GM19043 (cell line): Measurements from ENCODE around the gene METAP1.
"Not testable (repeated sequence)": the region's sequence is repeated elsewhere in the genome, so short reads cannot be mapped to it uniquely, and the experiment has no call there.

ENCODE experiments used
- ATAC-seq: cut with Tn5 transposase; IDR thresholded peaks from one replicate; pipeline ENCODE4 v1.9.1; 2021; ENCODE audit warnings: low read depth; ENCODE audit not compliant: unreplicated experiment

METAP1 gene

DNA sequence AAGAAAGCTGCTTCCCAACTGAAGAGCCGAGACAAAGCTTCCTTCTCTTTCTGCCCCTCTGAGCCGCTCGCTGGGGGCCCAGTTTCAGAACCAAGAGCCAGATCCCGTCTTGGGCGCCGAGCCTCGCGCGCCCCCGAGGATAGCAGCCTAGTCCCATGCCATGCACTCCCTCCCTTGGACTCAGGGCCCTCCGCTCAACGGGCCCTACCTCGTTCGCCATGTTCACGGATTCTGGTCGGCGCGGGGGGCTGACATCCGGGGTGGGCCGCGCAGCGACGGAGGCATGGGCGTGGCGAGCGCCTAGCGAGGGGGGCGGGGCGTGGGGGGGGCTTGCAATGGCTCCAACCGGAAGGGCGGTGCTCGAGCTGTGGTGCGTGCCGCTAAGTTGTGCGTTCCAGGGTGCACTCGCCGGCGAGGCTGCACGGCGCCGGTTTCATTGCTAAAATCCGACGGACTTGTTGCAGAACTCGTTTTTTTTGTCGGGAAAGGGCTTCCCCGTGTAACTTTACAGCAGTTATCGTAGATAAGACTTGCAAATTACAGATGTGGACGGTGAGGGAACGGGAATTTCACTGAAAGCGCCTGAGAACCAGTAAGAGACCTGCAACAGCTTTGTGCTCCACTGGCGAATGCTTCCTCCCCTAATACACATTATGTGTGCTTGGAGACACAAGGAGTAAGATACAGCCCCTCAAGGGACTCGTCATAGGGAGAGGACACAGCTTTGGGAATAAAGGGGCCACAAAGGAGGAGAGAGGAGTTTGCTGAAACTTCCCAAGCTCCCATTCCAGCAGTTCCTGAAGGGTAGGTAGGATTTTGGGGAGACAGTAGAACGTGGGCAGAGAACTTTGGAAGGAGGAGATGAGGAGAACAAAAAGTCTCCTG lies 93.2 kb downstream of the METAP1 start, which contains the start of gene ADH5:
Gene ADH5 (minus strand): TSS at position 308 of the 885 bp plus-strand sequence. CDS start 88 bp downstream, at position 220.
- ATAC-seq, result peak; percentile 86

DNA sequence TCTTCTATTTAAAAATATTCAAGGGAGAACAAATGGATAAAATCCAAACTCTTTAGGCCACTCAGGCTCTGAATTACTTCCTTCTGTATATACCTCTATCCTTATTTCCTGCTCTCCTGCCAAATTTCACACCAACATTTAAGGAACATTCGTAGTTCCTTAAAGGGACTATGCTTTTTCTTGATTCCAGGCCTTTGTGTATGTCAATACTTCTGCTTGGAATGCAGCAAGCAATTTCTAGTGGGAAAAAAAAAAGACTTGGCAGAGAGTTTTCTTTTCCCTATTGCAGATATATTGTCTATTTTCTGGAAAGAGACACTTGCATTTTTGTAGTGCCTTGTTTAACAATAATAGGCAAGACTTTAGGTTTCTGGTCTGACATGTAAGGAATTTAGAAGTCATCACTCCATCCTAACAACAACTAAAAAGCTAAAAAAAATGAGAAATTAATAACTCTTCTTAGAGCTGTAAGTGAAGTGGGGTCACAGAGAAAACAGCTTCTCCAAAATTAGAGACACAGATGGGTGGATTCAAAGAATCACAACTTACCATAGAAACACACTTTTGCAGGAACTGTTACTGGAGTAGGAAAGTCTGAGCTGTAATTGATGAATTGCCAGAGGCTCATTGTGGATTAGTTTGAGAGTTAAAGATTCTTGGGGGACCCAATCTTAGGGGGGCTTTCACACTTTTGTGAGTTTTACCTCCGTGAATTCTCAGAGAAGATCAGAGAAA lies 95.1 kb downstream of the METAP1 start:
- no peak for ATAC-seq

DNA sequence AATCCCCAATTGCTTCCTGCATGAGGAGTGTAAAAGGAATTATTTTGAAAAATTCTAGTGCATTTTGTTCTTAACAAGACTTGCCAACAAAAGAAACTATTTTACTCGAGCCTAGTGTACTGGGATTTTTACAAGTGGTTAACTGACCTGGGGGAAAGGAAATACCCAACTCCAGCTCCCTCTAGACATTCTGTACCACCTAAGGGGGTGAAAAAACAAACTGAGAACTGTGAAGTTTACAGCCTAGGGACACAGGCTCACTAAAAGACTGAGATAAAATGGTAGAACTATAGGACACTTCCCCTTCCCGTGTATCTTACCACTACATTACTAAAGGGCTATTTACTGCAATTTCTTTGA lies 95.7 kb downstream of the METAP1 start:
- no peak for ATAC-seq

DNA sequence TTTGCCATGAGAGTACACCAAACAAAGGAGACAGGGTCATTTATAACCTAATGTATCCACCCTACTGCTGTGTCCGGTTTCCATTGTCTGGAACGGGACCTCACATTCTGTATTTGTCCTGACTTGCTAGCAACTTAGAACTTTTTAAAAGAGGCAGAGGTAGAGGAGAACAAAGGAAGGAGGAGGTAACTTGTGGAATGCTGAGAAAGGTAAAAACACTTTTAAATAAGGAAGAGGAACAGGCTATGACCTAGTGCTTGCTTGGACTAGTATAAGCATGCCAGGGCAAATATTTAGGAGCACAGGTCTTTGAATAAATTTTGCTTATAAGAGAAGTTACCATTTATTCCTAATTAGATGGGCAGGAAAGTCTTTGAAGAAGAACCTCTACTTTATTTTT lies 96.3 kb downstream of the METAP1 start:
- not testable (repeated sequence) for ATAC-seq

DNA sequence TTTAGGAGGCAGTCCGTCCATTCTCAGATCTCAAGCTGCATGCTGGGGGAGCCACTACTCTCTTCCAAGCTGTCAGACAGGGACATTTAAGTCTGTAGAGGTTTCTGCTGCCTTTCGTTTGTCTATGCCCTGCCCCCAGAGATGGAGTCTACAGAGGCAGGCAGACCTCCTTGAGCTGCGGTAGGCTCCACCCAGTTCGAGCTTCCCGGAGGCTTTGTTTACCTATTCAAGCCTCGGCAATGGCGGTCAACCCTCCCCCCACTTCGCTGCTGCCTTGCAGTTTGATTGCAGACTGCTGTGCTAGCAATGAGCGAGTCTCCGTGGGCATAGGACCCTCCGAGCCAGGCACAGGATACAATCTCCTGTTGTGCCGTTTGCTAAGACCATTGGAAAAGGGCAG lies 103.8 kb downstream of the METAP1 start:
- no peak for ATAC-seq

DNA sequence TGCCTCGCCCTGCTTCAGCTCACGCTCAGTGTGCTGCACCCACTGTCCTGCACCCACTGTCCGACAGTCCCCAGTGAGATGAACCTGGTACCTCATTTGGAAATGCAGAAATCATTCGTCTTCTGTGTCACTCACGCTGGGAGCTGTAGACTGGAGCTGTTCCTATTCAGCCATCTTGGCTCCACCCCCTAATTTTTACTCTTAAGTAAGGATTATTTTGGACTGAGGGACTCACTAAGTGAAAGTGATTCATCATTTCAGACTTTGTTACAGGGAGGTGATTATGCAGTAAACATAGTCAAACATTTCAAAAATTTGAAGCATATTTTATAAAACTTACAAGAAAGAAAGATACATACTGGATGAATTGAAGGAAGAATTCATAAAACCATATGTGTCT lies 104.3 kb downstream of the METAP1 start:
- ATAC-seq, result not testable (repeated sequence)

DNA sequence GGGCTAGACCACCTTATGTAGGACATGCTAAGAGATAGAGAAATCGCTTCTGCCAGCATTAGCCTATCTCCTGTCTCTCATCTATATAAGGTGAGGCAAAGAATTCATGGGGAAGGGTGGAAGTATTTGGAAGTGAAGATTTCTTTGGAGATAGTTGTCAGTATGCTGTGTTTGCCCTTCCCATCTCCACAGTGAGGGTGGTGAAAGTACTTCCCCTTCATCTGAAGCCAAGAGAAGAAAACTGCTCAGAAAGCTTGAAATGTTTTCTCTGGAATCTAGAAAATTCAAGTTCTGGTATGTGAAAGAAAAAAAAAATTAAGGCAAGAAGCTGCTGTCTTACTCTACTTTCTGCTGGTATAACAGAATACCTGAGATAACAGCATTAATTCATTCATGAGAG lies 105.4 kb downstream of the METAP1 start:
- ATAC-seq, result no peak

DNA sequence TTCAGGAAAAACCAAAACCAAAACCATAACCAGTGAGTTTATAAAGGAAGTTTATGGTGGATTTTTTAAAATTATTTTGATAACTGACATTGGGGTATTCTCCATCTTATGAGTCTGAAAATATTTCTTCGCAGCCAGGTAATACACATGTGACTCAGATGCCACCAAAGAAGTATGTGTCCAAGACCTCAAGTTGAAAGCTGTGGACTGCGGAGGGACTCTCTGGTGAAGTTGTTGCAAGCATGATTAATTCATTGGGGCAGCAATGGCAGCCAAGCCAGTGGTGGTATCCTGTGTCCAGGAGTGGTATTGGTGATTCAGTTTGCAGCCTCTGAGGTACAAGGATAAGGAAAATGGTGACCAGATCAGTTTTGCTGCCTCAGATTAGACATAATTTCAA lies 107.1 kb downstream of the METAP1 start:
- ATAC-seq, result no peak

DNA sequence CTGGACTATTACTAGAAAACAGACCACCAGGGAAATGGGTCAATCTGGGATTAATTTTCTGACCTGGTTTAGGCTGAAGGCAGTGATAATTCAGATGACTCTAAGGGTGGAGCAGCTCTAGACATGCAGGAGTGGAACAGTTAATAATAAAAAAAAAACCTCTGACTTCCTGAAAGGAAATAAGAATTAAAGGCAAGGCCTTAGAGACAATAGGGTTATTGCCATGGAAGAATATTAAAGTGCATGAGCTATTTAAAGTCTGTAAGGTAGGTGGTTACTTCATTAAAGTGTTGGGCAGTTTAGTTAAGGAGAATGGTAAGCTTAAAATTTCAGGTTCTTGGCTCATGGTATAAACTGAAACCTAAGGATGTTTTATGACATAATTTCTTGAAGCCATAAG lies 107.6 kb downstream of the METAP1 start:
- no peak for ATAC-seq

DNA sequence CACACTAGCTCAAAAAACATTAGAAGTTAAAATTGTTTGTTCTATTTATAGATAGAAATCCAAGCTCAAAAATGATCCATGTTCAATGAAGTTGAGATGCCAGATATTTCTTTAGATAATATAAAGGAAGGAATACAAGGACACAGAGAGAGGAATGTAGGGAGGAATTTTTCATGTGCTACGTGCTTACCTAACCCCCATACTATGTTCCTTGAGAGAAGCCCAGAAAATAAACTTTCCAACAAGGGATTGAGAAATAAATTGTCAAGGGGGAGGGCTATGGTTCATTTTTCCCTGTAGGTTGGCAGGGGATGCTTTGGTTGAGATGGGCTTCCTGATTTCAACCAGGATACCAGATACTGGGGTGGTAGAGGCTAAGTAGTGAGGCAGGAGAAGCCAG lies 108.6 kb downstream of the METAP1 start:
- ATAC-seq, result no peak

DNA sequence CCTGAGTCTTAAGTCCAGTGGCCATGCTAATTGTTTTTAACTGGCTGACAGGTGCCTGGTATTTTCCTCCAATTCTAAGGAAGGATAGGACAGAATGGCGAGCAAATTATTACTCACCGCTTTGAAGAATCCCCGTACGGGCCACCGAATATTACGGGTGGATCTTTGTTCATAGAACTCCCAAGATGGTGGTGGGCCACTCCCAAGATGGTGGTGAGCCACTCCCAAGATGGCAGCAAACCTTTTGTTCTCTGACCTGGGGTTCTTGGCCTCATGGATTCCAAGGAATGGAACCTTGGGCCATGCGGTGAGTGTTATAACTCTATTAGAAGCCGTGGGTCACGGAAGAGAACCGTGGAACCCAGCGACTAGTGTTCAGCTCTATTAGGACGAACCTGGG lies 113.8 kb downstream of the METAP1 start:
- ATAC-seq, result not testable (repeated sequence)
